ENCODE data around the gene MTX1. TPM values are rescaled to one million over a fixed set of nuclear protein-coding genes. Genes with fewer than 3 reads are reported as not detected.
"Not testable (repeated sequence)": the region's sequence is repeated elsewhere in the genome, so short reads cannot be mapped to it uniquely, and the experiment has no call there.

MTX1 gene
- total and polyA plus RNA-seq, 2 of the 4 experiments (the other 2 are of a cell fraction), result 67.2 to 73.7 TPM

- intact Hi-C loops (cut with micrococcal nuclease); H3K79me1 ChIP-seq (ENCODE audit: low read depth in 1 of 2, low read length in 2 of 2); H3K4me2 ChIP-seq (ENCODE audit: low read depth, low read length); H3K56ac ChIP-seq (ENCODE audit: extremely low read depth, insufficient read depth, low read length); H4K20me1 ChIP-seq (ENCODE audit: insufficient read depth, low read length); H3K4me1 ChIP-seq (ENCODE audit: control insufficient read depth, insufficient read depth, low read length); H3K9me3 ChIP-seq (ENCODE audit: control insufficient read depth, insufficient read depth, low read length); H3K27ac ChIP-seq (ENCODE audit: insufficient read depth, low read length); H3K36me3 ChIP-seq (ENCODE audit: control insufficient read depth, insufficient read depth, low read length); H4K5ac ChIP-seq (ENCODE audit: low read depth, low read length); dilution Hi-C loops (cut with HindIII; ENCODE audit: low sequenced_read_pairs, unreplicated experiment); H3K4me3 ChIP-seq (ENCODE audit: insufficient read depth, low read depth, low read length); H4K8ac ChIP-seq (ENCODE audit: low read depth in 2 of 2, low read length in 2 of 2); H4K91ac ChIP-seq (ENCODE audit: insufficient read depth, low read depth, low read length); H3K14ac ChIP-seq (replicated peaks; ENCODE audit: low read depth, low read length); H3K23ac ChIP-seq (ENCODE audit: low read depth, low read length); H2BK15ac ChIP-seq (ENCODE audit: low read depth, low read length); POLR2A ChIA-PET (ENCODE audit: unreplicated experiment); H3K4ac ChIP-seq (ENCODE audit: low read depth, low read length); H2AK9ac ChIP-seq (replicated peaks; ENCODE audit: low read depth, low read length, poor library complexity); H3K9me1 ChIP-seq (ENCODE audit: insufficient read depth, low read length); H2BK120ac ChIP-seq (ENCODE audit: low read depth, low read length); ATAC-seq (ENCODE audit: low read depth); H3K9ac ChIP-seq (ENCODE audit: low read depth, low read length); H3K18ac ChIP-seq (ENCODE audit: low read depth, low read length); H2BK5ac ChIP-seq (ENCODE audit: low read depth, low read length, poor library complexity, severe bottlenecking); H2BK20ac ChIP-seq (ENCODE audit: low read depth, low read length); H2AK5ac ChIP-seq (ENCODE audit: low read depth, low read length); H2AFZ ChIP-seq (replicated peaks; ENCODE audit: low read length, poor library complexity); BruUV-seq (replicated peaks); DNase-seq; in situ Hi-C loops (cut with MboI; ENCODE audit: low sequenced_read_pairs): not testable (repeated sequence)
- CTCF ChIA-PET, result interaction anchor here (0.6 kb wide), 1 partner anchor 74 kb away, joined by 4 read pairs; no protein-coding TSS in a partner anchor
- no CpG with 5 or more reads among the region's 4 CpGs for WGBS, 2 experiments (ENCODE audit: extremely low coverage in 2 of 2, insufficient read length in 1 of 2)
- H3K27me3 ChIP-seq (ENCODE audit: control insufficient read depth, insufficient read depth, low read length), result peaks cover 13% of the 10 kb centered on the region
Observed at GRCh38 chr1:155163785-155164184, 44.7 kb upstream of the MTX1 start.

- H4K20me1 ChIP-seq (ENCODE audit: insufficient read depth, low read length); H3K4me1 ChIP-seq (ENCODE audit: control insufficient read depth, insufficient read depth, low read length); H3K23ac ChIP-seq (ENCODE audit: low read depth, low read length); dilution Hi-C loops (cut with HindIII; ENCODE audit: low sequenced_read_pairs, unreplicated experiment); H2BK5ac ChIP-seq (ENCODE audit: low read depth, low read length, poor library complexity, severe bottlenecking); H3K4me3 ChIP-seq (ENCODE audit: insufficient read depth, low read depth, low read length); H3K79me1 ChIP-seq (ENCODE audit: low read depth in 1 of 2, low read length in 2 of 2); H3K27ac ChIP-seq (ENCODE audit: insufficient read depth, low read length); H2AFZ ChIP-seq (replicated peaks; ENCODE audit: low read length, poor library complexity); ATAC-seq (ENCODE audit: low read depth); H4K8ac ChIP-seq (ENCODE audit: low read depth in 2 of 2, low read length in 2 of 2); H3K9ac ChIP-seq (ENCODE audit: low read depth, low read length); H3K14ac ChIP-seq (replicated peaks; ENCODE audit: low read depth, low read length); H3K9me3 ChIP-seq (ENCODE audit: control insufficient read depth, insufficient read depth, low read length); BruUV-seq (replicated peaks); H2AK9ac ChIP-seq (replicated peaks; ENCODE audit: low read depth, low read length, poor library complexity); H3K4ac ChIP-seq (ENCODE audit: low read depth, low read length); intact Hi-C loops (cut with micrococcal nuclease); H3K9me1 ChIP-seq (ENCODE audit: insufficient read depth, low read length); H3K18ac ChIP-seq (ENCODE audit: low read depth, low read length); H3K4me2 ChIP-seq (ENCODE audit: low read depth, low read length); CTCF ChIA-PET; H3K56ac ChIP-seq (ENCODE audit: extremely low read depth, insufficient read depth, low read length); H2AK5ac ChIP-seq (ENCODE audit: low read depth, low read length); H4K91ac ChIP-seq (ENCODE audit: insufficient read depth, low read depth, low read length); DNase-seq; H4K5ac ChIP-seq (ENCODE audit: low read depth, low read length); H2BK20ac ChIP-seq (ENCODE audit: low read depth, low read length); H2BK15ac ChIP-seq (ENCODE audit: low read depth, low read length); H2BK120ac ChIP-seq (ENCODE audit: low read depth, low read length); POLR2A ChIA-PET (ENCODE audit: unreplicated experiment): not testable (repeated sequence)
- in situ Hi-C loops (cut with MboI; ENCODE audit: low sequenced_read_pairs), result loop anchor here (5.0 kb wide), 1 partner anchor 72 kb away; no protein-coding TSS in a partner anchor
- Histone ChIP-seq H3K36me3 (ENCODE audit: control insufficient read depth, insufficient read depth, low read length) (peaks cover 11% of the 10 kb centered on the region), H3K27me3 (ENCODE audit: control insufficient read depth, insufficient read depth, low read length) (peaks cover 10% of the 10 kb centered on the region)
- 90% methylated on average over 4 of the region's 11 CpGs; no CpG with 5 or more reads in 1 of the 2 experiments for WGBS, 2 experiments (ENCODE audit: extremely low coverage in 2 of 2, insufficient read length in 1 of 2)
Observed at GRCh38 chr1:155164625-155165024, 43.9 kb upstream of the MTX1 start.
